Uterus (tissue), 4 donors: ENCODE results near the gene BCORL1. TPM values are rescaled to one million over a fixed set of nuclear protein-coding genes. Genes with fewer than 3 reads are reported as not detected.

ENCODE experiments used
- DNase-seq, 2 donors: peaks; one replicate each; pipeline ENCODE4 v3.0.0-alpha.2; 2019 to 2020
- H3K27ac ChIP-seq, 2 donors: fragments of 200-600 bp; sonication (generic); 1 replicate in 1 of 2; 2 replicates in 1 of 2; pipeline ENCODE4 v1.5.1; 2016 to 2018
- H3K27me3 ChIP-seq, 2 donors: fragments of 200-600 bp; sonication (generic); one replicate each; pipeline ENCODE4 v1.5.1; 2018 to 2019; ENCODE audit warnings: control low read depth in 1 of 2
- H3K36me3 ChIP-seq, 2 donors: fragments of 200-600 bp; sonication (generic); one replicate each; pipeline ENCODE4 v1.5.1; 2019; ENCODE audit warnings: control low read depth in 1 of 2
- H3K4me1 ChIP-seq, 2 donors: fragments of 200-600 bp; sonication (generic); one replicate each; pipeline ENCODE4 v1.5.1; 2018 to 2019; ENCODE audit warnings: control low read depth in 1 of 2
- H3K4me3 ChIP-seq, 2 donors: fragments of 200-600 bp; sonication (generic); 1 replicate in 1 of 2; 2 replicates in 1 of 2; pipeline ENCODE4 v1.5.1; 2018 to 2019; ENCODE audit warnings: mild to moderate bottlenecking in 1 of 2
- H3K9me3 ChIP-seq, 2 donors: fragments of 200-600 bp; sonication (generic); one replicate each; pipeline ENCODE4 v1.5.1; 2019; ENCODE audit warnings: control low read depth in 1 of 2
- POLR2A ChIP-seq, 2 donors: fragments of 450-650 bp; IDR thresholded peaks; one replicate each; pipeline ENCODE4 v1.6.1; 2016; ENCODE audit warnings: antibody characterized with exemption in 2 of 2, mild to moderate bottlenecking in 1 of 2, moderate library complexity in 1 of 2
- intact Hi-C: fragments of 100-400 bp; cut with DNase I; formaldehyde crosslinking; loops from one replicate; pipeline ENCODE4 v1.15.1; 2023; ENCODE audit warnings: low total_unique reads
- total RNA-seq, 4 donors: library from RNA; depleted of rRNA in 3 of 4; stranded (reverse); fragments of >200 nt in 3 of 4; gene quantifications; one replicate each; pipeline versions ENCODE4 v1.1.0 to v1.2.4, GENCODE V29; 2014 to 2023
- TF ChIP-seq, protein P1 (sequence below), 4 experiments: fragments of 200-600 bp in 2 of 4; fragments of 450-650 bp in 2 of 4; sonication (generic) in 2 of 4; IDR thresholded peaks; one replicate each; pipeline ENCODE4 v1.5.1; 2016 to 2019; ENCODE audit warnings: antibody characterized with exemption in 4 of 4, mild to moderate bottlenecking in 2 of 4, moderate library complexity in 1 of 4
- donor health status: DM: yes; HTN: yes; CAD: no.

The BCORL1 gene
- total RNA-seq, 4 donors from 2014 or later = 0.26 to 50.8 (median 4.3) TPM

DNA sequence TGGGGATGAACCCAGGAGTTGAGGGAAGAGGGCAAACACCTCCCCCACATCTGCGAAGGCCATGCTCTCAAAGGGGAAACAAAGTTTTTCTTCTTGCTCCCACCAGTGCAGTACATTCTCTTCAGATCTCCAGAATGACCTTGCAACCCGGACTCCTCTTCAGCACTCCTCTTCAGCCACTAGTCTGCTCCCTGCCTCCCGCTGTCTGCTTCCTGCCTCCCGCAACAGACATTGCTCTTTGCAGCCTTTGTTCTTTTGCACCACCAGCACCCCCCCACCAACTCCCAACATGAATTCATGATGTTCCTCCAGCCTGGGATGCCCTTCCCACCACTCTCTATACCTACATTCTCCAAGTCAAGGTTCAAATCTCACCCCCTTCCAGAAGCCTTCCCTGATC is 44.4 kb upstream of the BCORL1 start:
- intact Hi-C loops = loop anchor here (10.0 kb wide), 1 partner anchor 47 kb away; the partner anchor contains the start of gene BCORL1
- DNase-seq = no peak
- H3K4me3 ChIP-seq = no peak overlapping the region
- no peaks in the 10 kb centered on the region for H3K4me1 ChIP-seq
- TF ChIP-seq, protein P1, sequence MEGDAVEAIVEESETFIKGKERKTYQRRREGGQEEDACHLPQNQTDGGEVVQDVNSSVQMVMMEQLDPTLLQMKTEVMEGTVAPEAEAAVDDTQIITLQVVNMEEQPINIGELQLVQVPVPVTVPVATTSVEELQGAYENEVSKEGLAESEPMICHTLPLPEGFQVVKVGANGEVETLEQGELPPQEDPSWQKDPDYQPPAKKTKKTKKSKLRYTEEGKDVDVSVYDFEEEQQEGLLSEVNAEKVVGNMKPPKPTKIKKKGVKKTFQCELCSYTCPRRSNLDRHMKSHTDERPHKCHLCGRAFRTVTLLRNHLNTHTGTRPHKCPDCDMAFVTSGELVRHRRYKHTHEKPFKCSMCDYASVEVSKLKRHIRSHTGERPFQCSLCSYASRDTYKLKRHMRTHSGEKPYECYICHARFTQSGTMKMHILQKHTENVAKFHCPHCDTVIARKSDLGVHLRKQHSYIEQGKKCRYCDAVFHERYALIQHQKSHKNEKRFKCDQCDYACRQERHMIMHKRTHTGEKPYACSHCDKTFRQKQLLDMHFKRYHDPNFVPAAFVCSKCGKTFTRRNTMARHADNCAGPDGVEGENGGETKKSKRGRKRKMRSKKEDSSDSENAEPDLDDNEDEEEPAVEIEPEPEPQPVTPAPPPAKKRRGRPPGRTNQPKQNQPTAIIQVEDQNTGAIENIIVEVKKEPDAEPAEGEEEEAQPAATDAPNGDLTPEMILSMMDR (IDR thresholded peaks at IDR 0.05) = no peak
- TF ChIP-seq POLR2A (IDR thresholded peaks at IDR 0.05) = no peak
- no peaks in the 10 kb centered on the region for H3K36me3 ChIP-seq
- no peaks in the 10 kb centered on the region for H3K9me3 ChIP-seq
- H3K27ac ChIP-seq = no peak overlapping the region
- H3K27me3 ChIP-seq = no peaks in the 10 kb centered on the region

DNA sequence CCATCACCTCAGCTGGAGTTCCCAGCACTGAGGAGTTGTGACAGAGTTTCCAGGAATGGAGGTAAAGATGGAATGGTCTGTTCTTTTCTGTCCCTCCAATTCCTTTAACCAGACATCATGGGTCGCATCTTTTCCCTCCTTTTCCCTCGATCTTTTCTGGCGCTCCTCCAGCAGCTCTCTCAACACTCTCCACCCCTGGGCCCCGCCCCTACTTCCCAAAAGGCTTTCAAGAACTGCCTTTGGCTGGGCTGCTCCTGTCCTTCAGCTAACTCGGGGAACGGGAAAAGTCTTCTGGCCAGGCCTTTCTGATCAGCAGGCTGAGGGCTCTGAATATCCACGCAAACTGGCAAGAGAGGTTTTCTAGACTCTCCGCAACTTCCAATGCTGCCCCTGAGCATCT is 42.4 kb upstream of the BCORL1 start:
- intact Hi-C loops = loop anchor here (10.0 kb wide), 1 partner anchor 45 kb away; the partner anchor contains the start of gene BCORL1
- no peak for TF ChIP-seq POLR2A (IDR thresholded peaks at IDR 0.05)
- TF ChIP-seq, protein P1 (IDR thresholded peaks at IDR 0.05) = no peak
- no peak for DNase-seq

DNA sequence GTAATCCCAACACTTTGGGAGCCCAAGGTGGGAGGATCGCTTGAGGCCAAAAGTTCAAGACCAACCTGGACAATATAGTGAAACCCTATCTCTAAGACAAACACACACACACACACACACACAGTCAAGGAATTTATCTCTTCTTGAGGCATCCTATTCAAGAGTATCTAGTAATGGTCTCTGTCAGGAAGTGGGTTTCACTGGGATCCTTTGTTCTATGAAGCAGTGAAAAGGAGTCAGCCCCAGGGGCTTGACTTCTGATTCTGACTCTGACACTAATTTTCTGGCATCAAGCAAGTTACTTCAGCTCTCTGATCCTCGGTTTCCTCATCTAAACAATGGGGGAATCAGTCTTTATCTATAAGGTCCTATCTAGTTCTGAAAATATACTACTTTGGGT is 41.7 kb upstream of the BCORL1 start:
- Histone ChIP-seq H3K4me1 (no peaks in the 10 kb centered on the region), H3K4me3 (no peak overlapping the region), H3K27me3 (no peaks in the 10 kb centered on the region), H3K27ac (no peak overlapping the region), H3K9me3 (no peaks in the 10 kb centered on the region), H3K36me3 (no peaks in the 10 kb centered on the region)
- TF ChIP-seq POLR2A (IDR thresholded peaks at IDR 0.05) = no peak
- TF ChIP-seq, protein P1 (IDR thresholded peaks at IDR 0.05) = no peak
- no peak for DNase-seq
- intact Hi-C loops = no loop called here

More for the DNA sequence above, 42.4 kb upstream of the BCORL1 start:
- no peaks in the 10 kb centered on the region for H3K36me3 ChIP-seq
- no peaks in the 10 kb centered on the region for H3K9me3 ChIP-seq
- no peak overlapping the region for H3K27ac ChIP-seq
- no peak overlapping the region for H3K4me3 ChIP-seq
- H3K27me3 ChIP-seq = no peaks in the 10 kb centered on the region
- no peaks in the 10 kb centered on the region for H3K4me1 ChIP-seq

DNA sequence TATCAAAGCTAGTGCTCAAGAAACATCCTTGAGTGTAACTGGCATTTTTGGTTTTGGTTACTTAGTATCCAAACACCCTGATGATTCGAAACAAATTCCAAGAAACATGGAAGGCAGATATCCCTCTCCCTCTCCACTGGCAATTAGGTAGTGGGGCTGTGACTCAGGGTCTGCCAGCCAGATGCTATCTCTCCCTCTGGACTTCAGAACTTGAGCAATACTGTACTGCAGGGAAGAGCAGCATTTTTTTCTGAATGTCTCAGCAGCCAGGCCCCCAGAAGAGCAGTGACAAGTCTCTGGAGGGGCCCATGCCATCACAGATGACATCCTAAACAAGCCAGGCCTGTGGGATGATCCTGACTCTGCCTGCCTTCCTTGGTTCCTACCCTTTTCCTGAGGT is 37.3 kb upstream of the BCORL1 start:
- Histone ChIP-seq H3K36me3 (no peaks in the 10 kb centered on the region), H3K27me3 (no peaks in the 10 kb centered on the region), H3K27ac (no peak overlapping the region), H3K9me3 (no peaks in the 10 kb centered on the region), H3K4me1 (no peaks in the 10 kb centered on the region), H3K4me3 (no peak overlapping the region)
- TF ChIP-seq, protein P1 (IDR thresholded peaks at IDR 0.05) = no peak
- no peak for TF ChIP-seq POLR2A (IDR thresholded peaks at IDR 0.05)
- no peak for DNase-seq
- intact Hi-C loops = no loop called here

DNA sequence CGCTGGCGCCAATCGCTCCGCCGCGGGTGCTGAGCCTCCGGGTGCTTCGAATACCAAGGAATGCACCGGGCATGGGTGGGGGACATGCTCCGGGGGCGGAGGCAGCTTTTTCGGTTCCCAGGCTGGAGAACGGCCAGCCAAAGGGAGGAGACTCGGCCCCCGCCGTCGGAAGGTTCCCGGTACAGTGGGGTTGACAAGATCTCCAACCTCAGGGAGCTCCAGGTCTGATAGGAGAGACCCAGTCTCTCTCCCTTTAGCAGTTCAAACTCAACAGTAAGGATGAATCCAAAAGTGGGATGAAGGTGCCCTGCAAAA is 29.1 kb upstream of the BCORL1 start:
- intact Hi-C loops = no loop called here
- no peak for TF ChIP-seq POLR2A (IDR thresholded peaks at IDR 0.05)
- TF ChIP-seq, protein P1 (IDR thresholded peaks at IDR 0.05) = no peak
- no peaks in the 10 kb centered on the region for H3K36me3 ChIP-seq
- H3K9me3 ChIP-seq = no peaks in the 10 kb centered on the region
- no peak overlapping the region for H3K27ac ChIP-seq
- no peaks in the 10 kb centered on the region for H3K27me3 ChIP-seq
- no peaks in the 10 kb centered on the region for H3K4me1 ChIP-seq
- H3K4me3 ChIP-seq = peak overlapping the region; percentile 31 to 33
- DNase-seq = no peak
